DMS153 (cell line): Measurements from ENCODE around the gene RYR1.
"Not testable (repeated sequence)": the region's sequence is repeated elsewhere in the genome, so short reads cannot be mapped to it uniquely, and the experiment has no call there.

Experiments
- DNase-seq: peaks from one replicate; lab custom pipeline; 2025; lab: John Stamatoyannopoulos, UW

Gene RYR1

DNA sequence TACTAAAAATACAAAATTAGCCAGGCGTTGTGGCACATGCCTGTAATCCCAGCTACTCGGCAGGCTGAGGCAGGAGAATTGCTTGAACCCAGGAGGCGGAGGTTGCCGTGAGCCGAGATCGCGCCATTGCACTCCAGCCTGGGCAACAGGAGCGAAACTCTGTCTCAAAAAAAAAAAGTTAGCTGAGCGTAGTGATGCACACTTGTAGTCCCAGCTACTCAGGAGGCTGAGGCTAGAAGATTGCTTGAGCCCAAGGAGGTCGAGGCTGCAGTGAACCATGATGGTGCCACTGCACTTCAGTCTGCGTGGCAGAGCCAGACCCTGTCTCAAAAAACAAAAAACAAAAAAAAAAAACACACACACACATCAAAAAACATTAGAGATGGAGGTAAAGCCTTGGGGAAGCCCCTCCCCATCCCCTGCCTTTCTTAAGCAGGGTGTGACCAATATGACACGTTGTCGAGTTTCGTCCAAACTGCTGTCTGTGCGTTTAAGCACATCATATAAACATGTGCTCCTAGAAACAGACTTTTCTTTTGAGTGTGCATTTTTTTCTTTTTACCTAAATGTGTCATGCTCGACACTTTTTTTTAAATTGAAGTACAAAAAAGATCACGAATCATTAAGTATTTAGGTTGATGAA lies 6.3 kb upstream of the RYR1 start:
- DNase-seq: not testable (repeated sequence)

DNA sequence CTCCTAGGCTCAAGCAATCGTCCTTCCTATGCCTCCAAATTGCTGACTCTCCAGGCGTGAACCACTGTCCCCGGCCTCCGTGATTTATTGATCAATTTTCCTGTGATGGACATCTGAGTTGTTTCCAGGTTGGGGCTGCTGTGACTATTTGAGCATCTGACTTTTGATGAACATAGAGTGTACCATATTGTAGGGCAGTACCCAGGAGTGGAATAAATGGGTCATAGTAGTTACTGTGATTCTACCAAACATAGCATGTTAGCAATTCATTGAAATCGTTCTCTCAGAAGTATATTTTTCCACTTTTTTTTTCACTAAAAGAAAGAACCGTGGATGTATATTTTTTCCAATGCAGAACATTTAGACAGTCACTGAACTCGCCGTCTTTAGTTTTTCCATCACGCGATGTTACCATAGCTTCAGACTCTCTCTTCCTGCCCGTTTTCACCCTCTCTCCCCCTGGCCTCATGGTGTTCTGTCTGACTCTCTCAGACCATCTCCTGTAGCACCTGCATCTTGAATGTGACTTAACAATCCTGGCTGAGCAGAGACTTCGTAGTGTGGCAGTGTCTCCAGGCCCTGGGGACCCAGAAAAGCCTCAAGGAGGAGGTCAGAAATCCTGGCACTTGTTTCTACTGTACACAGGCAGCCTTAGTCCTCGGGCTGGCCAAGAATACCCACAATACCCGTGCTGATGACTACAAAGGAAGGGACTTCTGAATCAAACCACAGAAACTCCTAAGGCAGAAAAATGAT lies 4.3 kb upstream of the RYR1 start:
- DNase-seq: no peak

DNA sequence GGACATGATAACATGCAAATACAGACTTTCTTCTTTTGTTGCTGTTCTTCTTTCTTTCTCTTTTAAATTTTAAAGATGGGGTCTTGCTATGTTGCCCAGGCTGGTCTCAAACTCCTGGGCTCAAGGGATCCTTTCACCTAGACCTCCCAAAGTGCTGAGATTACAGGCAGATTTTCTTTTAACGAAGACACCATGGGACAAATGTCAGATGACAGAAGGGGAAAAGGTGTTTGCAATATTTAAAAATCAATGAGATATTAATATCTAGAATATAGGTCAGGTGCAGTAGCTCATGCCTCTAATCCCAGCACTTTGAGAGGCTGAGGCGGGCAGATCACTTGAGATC lies 3.7 kb upstream of the RYR1 start:
- DNase-seq: no peak

DNA sequence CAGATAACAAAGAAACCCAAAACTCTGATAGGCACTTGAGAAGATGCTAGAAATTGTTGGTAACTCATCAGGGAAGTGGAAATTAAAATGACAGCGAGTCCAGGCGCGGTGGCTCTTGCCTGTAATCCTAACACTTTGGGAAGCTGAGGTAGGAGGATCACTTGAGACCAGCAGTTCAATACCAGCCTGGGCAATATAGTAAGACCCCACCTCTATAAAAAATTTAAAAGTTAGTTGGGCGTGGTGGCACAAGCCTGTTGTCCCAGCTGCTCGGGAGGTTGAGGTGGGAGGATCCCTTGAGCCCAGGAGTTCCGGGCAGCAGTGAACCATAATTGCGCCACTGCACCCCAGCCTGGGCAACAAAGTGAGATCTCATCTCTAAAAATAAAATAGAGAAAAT lies 2.6 kb upstream of the RYR1 start:
- DNase-seq: no peak

DNA sequence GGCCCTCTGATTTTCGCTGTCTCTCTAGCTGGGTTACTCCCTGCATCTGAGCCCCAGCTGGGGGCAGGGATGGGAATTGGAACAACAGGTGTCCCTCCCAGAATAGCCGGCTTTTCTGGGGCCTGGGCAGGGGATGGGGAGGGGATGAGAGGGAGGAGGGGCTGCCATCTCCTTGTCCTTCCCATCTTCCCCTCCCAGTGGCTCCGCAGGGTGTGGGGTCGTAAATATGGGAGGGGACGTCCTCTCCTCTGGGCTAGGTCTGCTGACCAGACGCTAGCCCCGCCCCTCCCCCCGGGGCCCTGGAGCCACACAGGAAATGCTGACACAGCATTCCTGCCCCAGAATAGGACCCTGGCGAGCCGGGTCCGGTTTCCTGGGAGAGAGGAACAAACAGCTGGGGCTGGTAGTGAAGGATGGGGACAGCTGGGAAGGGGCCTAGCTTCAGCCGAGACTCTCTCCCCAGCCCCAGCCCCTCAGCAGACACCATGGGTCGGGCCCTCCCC lies 1.1 kb downstream of the RYR1 start:
- no peak for DNase-seq

DNA sequence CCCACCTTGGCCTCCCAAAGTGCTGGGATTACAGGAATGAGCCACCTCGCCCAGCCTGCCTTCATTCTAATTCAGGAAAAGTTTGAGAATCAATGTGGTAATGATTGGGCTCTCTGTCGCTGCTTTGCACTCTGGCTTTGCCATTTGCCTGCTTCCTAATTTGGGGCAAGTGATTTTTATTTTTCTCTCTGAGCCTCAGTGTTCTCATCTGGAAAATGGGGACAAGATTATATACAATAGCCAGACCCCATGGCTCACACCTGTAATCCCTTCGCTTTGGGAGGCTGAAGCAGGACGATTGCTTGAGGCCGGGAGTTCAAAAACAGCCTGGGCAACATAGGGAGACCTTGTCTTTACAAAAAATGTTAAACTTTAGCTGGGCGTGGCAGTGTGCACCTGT lies 3.8 kb downstream of the RYR1 start:
- DNase-seq: no peak

DNA sequence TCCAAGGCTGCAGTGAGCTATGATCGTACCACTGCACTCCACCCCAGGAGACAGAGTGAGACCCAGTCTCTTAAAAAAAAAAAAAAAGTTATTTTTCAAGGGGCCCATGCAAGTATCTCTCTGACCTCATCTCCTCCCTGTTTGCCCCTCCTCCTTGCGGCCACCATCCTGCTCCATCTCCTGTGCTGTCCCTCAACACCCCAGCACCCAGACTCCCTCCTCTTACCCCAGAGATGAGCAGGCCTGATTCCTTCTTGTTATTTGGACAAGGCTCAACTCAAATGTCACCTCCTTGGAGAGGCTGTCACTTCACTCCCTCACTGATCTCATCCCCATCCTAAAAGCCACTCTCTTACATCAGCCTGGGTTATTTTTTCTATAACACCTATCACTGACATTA lies 4.4 kb downstream of the RYR1 start:
- no peak for DNase-seq

DNA sequence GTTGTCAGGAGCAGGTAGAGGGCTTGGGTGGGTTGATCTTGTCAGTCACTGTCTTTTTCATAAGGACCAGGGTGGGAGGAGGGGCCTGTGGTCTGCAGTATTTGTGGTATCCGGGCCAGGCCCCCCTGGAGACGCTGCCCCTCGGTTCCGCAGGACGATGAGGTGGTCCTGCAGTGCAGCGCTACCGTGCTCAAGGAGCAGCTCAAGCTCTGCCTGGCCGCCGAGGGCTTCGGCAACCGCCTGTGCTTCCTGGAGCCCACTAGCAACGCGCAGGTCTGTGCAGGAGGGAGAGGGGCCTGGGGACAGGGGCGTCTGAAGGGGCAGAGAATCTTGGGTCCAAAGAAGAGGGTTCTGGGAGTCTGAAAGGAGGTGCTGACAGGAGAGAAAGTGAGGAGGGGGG lies 7.1 kb downstream of the RYR1 start:
- DNase-seq: no peak

DNA sequence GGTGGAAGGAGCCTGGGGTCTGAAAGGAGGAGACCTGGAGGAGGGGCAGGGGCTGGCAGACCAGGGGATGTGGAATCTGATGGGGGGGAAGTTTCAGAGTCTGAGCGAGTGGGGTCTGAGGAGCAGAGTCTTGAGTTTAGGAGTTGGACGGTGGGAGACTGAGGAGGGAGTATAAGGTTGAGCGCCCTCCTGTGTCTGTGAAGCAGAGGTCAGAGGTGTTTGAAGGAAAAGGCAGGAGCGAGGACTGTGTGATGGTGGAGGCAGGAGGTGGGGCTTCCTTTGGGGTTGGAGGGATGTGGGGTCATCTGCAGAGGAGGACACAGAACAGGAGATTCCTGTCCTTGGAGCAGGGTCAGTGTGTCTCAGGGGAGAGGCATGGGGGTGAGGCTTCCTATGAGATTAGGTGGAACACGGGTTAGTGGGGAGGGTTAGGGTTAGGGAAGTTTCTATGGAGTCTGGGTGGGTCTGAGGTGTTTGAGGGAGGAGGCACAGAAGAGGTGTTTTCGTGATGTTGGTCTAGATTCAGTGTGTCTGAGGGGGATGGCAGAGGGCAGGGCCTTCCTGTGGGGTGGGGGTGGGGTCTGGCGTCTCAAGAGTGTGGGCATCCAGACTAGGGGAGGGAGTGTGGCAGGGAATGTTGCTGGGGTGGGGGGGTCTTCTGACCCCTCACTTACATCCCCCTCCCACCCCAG lies 8.3 kb downstream of the RYR1 start:
- DNase-seq: no peak

DNA sequence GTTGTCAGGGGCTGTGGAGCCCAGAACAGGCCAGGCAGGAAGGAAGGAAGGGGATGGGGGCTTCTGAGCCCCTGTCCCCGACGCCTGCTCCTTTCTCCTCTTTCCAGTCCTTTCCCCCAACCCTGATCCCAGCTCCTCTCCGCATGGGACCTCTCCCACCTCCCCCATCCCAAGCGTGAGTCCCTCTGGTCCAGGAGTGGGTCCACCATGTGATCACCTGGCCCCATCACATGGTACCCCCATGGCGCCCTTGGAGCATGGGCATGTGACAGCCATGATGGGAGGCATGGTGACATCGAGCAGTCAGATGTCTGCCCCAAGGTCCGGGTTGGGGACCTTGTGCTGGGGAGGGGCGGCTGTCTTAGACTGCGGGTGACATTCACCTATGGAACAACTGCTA lies 9.2 kb downstream of the RYR1 start:
- DNase-seq: no peak

DNA sequence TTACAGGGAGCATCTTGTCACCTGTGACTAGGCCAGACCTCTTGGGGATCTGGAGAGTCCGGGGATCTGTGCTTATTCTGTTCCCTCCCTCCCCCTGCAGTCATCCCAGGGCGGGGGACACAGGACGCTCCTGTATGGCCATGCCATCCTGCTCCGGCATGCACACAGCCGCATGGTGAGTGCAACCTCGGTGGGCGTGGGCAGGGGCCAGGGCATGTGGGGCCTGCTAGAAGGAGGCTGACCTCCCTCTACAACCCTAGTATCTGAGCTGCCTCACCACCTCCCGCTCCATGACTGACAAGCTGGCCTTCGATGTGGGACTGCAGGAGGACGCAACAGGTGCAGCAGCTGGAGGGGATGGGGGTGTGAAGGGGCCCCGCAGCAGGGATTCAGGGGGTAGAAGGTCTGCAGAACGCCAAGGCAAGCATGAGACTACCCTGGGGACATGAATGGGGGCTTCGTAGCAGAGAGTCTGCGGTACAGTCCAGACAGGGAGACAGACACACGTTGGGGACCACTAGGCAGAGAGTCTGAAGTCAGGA lies 10.0 kb downstream of the RYR1 start:
- no peak for DNase-seq

DNA sequence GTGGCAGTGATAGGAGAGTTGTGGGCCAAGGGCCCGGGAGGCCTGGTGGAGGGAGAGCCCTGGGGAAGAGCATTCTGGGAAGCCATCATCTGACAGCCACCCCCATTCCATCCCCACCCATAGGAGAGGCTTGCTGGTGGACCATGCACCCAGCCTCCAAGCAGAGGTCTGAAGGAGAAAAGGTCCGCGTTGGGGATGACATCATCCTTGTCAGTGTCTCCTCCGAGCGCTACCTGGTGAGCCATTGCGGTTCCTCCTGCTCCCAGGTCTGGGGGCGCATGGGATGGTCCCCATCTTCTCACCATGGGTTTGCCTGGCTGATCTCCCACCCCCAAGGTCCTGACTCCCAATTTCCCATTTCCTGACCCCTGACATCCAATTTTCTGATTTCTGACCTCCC lies 10.5 kb downstream of the RYR1 start:
- DNase-seq: no peak

DNA sequence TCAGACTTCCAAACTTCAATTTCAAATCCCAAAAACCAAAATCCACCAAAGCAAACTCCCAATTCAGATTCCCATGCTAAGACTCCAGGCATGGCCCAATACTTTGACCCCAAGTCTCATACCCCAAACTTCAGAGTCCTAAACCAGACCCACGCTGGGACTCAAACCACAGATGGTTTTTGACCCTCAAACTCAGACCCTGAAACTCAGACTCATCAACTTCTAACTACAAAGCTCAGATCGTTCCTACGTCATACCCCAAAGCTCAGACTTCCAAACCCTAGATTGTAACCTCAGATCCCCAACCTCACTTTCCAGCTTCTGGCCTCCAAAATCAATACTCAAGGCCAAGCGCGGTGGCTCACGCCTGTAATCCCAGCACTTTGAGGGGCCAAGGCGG lies 11.9 kb downstream of the RYR1 start:
- DNase-seq: no peak

DNA sequence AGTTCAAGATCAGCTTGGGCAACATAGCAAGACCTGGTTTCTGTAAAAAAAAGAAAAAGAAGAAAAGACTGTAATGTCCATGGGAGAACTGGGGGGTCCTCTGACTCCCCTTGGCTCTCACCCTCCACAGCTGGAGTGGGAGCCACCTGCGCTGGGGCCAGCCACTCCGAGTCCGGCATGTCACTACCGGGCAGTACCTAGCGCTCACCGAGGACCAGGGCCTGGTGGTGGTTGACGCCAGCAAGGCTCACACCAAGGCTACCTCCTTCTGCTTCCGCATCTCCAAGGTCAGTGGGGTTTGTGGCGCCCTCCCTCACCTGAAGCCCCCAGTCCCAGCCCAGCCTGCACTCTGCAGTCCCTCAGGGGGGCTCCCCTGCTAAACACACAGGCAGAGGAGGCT lies 14.7 kb downstream of the RYR1 start:
- DNase-seq: no peak

DNA sequence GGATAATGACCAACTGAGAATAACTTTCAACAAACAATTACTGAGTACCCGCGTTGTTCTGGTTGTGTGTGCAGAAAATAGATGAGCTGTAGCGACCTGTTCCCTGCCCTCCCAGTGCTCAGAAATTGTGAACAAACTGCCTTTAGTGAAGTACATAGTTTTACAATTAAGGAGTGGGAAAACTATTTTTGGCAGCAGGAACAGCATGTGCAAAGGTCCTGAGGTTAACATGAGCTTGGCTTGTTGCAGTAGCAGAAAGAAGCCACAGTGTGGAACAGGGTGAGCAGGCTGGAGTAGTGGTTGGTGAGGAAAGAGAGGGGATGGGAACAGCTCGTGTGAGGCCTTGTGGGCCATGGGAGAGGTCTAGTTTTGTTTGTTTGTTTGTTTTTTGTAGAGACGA lies 16.0 kb downstream of the RYR1 start:
- no peak for DNase-seq

DNA sequence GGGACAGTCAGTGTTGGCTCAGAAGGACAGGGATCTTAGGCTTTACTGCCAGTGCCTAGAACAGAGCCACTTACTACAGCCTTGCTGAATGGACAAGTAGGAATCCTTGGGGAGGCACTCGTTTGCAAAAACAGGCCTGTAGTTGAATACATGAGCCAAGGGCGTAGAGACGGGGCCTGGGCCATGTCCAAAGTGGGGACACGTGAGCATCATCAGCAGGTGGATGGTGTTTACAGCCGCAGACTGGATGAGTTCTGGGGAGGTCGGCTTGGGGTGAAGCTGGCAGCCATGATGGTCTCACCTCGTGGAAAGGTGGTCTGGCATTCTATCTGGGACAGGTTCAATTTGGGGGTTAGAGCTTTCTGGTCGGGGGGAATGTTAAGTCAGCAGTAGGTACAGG lies 17.5 kb downstream of the RYR1 start:
- DNase-seq: no peak

DNA sequence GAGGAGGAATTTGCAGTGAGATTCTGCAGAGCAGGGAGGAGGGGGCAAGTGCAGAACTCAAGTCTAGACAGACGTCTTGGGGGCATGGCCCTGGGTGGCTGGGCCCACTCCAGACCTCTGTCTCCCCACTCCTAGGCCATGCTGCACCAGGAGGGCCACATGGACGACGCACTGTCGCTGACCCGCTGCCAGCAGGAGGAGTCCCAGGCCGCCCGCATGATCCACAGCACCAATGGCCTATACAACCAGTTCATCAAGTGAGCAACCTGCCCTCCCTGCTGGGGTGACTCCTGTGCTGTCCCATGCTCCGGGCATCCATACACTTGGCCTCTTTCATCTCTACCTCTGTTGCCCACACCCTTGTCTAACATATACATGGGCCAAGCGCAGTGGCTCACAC lies 18.1 kb downstream of the RYR1 start:
- no peak for DNase-seq

DNA sequence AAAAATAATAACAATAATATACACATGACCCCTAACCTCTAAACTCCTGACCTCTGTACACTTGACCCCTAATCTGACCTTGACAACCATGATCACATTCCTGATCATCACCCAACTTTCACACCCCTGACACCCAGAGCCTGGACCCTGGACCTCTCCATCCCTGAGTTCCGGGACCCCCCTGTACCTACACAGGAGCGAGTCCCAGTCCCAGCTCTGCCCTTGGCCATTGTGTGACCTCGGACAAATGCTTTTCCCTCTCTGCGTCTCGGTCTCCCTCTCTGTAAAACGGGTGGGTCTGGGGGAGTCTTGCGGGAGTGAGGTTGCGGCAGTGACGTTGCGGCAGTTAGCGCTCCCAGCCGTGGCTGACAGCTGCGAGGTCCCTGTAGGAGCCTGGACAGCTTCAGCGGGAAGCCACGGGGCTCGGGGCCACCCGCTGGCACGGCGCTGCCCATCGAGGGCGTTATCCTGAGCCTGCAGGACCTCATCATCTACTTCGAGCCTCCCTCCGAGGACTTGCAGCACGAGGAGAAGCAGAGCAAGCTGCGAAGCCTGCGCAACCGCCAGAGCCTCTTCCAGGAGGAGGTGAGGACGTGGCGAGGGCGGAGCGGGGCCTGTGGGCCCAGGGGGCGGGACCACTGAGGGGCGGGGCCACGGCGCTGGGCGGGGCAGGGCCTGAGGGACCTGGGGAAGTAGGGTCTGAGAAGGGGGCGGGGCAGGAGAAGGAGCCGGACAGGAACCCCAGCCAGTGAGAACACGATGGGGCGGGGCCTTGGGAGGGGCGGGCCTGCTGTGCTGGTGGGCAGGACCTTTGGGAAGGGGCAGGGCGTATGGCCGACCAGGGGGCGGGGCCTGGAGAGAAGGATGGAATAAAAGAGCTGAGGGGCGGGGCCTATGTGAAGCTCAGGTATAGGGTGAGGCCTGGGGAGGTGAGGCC lies 19.2 kb downstream of the RYR1 start:
- DNase-seq: no peak

DNA sequence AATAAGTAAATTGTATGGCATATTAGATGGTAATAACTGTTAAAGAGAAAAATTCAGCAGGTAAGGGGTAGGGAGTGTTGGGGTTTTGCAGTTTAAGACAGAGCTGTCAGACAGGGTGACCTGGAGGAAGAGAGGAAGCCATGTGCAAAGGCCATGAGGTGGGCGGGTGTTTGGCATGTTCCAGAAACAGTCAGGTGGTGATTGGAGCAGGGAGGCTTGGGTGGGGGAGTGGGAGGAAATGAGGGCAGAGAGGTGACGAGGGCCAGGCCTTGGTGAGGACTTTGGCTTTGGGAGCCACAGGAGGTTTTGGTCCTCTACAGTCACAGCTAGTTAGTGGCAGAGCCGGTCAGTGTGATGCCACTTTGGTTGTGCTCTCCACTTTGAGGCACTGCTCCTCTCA lies 20.1 kb downstream of the RYR1 start:
- DNase-seq: no peak

DNA sequence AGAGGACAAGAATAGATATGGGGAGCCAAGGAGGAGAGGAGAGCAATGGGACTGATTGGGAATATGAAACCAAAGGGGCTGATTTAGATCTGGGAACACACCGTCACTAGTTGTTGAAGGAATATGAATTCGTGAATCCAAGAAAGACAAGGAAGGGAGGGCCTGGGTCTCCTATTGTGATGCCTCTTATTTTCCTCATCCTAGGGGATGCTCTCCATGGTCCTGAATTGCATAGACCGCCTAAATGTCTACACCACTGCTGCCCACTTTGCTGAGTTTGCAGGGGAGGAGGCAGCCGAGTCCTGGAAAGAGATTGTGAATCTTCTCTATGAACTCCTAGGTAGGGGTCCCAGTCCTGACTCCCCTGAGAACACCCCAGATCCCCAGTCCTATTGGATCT lies 21.5 kb downstream of the RYR1 start:
- DNase-seq: no peak

DNA sequence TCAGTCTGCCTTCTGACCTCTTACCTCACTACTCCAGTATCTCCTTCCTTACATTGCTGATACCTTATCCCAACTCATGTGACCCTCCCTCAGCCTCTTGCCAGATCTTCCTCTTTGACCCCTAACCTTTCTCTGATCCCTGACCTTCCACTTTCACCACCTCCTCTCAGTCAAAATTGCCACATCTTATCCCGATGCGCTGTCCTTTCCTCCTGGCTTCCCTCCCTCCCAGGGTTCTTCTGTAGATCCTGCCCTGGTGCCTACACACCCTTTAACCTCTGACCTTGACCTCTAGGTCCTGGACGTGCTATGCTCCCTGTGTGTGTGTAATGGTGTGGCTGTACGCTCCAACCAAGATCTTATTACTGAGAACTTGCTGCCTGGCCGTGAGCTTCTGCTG lies 23.7 kb downstream of the RYR1 start:
- DNase-seq: no peak
